Suprapubic skin (tissue), 4 donors: ENCODE measurements around the gene C10orf67.

Experiments
- CTCF ChIP-seq, 2 donors: fragments of 200-600 bp in 1 of 2; fragments of 450-650 bp in 1 of 2; sonication (generic) in 1 of 2; IDR thresholded peaks; one replicate each; pipeline ENCODE4 v1.5.1; 2016 to 2019; ENCODE audit warnings: antibody characterized with exemption in 2 of 2, mild to moderate bottlenecking in 1 of 2, moderate library complexity in 1 of 2
- POLR2A ChIP-seq, 2 donors: fragments of 450-650 bp; IDR thresholded peaks; one replicate each; pipeline ENCODE4 v1.6.1; 2017; ENCODE audit warnings: antibody characterized with exemption in 2 of 2, mild to moderate bottlenecking in 2 of 2, moderate library complexity in 2 of 2
- POLR2AphosphoS5 ChIP-seq, 3 donors: sonication (generic); formaldehyde crosslinking; IDR thresholded peaks; one replicate each; pipeline ENCODE4 v1.6.1; 2017; ENCODE audit warnings: antibody characterized with exemption in 3 of 3

- TF ChIP-seq POLR2AphosphoS5 (IDR thresholded peaks at IDR 0.05): no peak
- TF ChIP-seq CTCF (IDR thresholded peaks at IDR 0.05): no peak
- no peak for TF ChIP-seq POLR2A (IDR thresholded peaks at IDR 0.05)
These were observed 145.4 kb downstream of the C10orf67 start for GRCh38 chr10:23198940-23199767.
